A204.1 (cell line): Measurements from ENCODE around the gene ZDHHC7.
A peak's percentile ranks its signal among the peaks of the same experiment; 100 is the strongest.
"Not testable (repeated sequence)": the region's sequence is repeated elsewhere in the genome, so short reads cannot be mapped to it uniquely, and the experiment has no call there.

ENCODE experiments used
- FAIRE-seq: peaks from 2 replicates; lab custom pipeline; 2012; peaks lifted over from hg19 to GRCh38; lab: Jason Lieb, UNC

The ZDHHC7 gene

GRCh38 chr16:84963066-84963465, 48.3 kb downstream of the ZDHHC7 start:
- no peak for FAIRE-seq

- FAIRE-seq = no peak
Measured at GRCh38 chr16:84960942-84961341, 50.4 kb downstream of the ZDHHC7 start.

- no peak for FAIRE-seq
Measured at GRCh38 chr16:84959784-84960417, 51.4 kb downstream of the ZDHHC7 start.

- no peak for FAIRE-seq
Measured at GRCh38 chr16:84959045-84959576, 52.2 kb downstream of the ZDHHC7 start.

- FAIRE-seq = no peak
Measured at GRCh38 chr16:84957792-84958191, 53.5 kb downstream of the ZDHHC7 start.

GRCh38 chr16:84957192-84957591, 54.1 kb downstream of the ZDHHC7 start:
- FAIRE-seq = no peak

- no peak for FAIRE-seq
Measured at GRCh38 chr16:84955427-84955826, 55.9 kb downstream of the ZDHHC7 start.

GRCh38 chr16:84953190-84953746, 58.1 kb downstream of the ZDHHC7 start:
- FAIRE-seq = no peak

- peak; percentile 70 for FAIRE-seq
Measured at GRCh38 chr16:84952335-84953189, 58.8 kb downstream of the ZDHHC7 start.

- no peak for FAIRE-seq
Measured at GRCh38 chr16:84950906-84951305, 60.4 kb downstream of the ZDHHC7 start.

- no peak for FAIRE-seq
Measured at GRCh38 chr16:84949772-84950436, 61.4 kb downstream of the ZDHHC7 start.

- no peak for FAIRE-seq
Measured at GRCh38 chr16:84948851-84949610, 62.3 kb downstream of the ZDHHC7 start.

GRCh38 chr16:84947996-84948850, 63.1 kb downstream of the ZDHHC7 start:
- FAIRE-seq = no peak

- FAIRE-seq = no peak
Measured at GRCh38 chr16:84947022-84947421, 64.3 kb downstream of the ZDHHC7 start.

GRCh38 chr16:84943620-84944019, 67.7 kb downstream of the ZDHHC7 start:
- FAIRE-seq = no peak

GRCh38 chr16:84942786-84943185, 68.5 kb downstream of the ZDHHC7 start:
- no peak for FAIRE-seq

- no peak for FAIRE-seq
Measured at GRCh38 chr16:84941921-84942320, 69.4 kb downstream of the ZDHHC7 start.

- FAIRE-seq = no peak
Measured at GRCh38 chr16:84940670-84941551, 70.4 kb downstream of the ZDHHC7 start.

- not testable (repeated sequence) for FAIRE-seq
Measured at GRCh38 chr16:84938616-84939015, 72.7 kb downstream of the ZDHHC7 start.
